Loucy (cell line): ENCODE data around the gene IGF1R.
A peak's percentile ranks its signal among the peaks of the same experiment; 100 is the strongest.

ENCODE experiments used
- H2AFZ ChIP-seq: fragments of 200-600 bp; sonication (generic); 2 replicates; pipeline ENCODE4 v1.6.0; 2016; ENCODE audit warnings: antibody characterized with exemption, mild to moderate bottlenecking, low read length, moderate library complexity
- H3F3A ChIP-seq: fragments of 200-600 bp; 2 replicates; pipeline ENCODE4 v1.6.0; 2016; ENCODE audit warnings: antibody characterized with exemption, low read depth, mild to moderate bottlenecking
- H3K27me3 ChIP-seq: fragments of 200-600 bp; sonication (generic); 2 replicates; pipeline ENCODE4 v1.6.1; 2014; ENCODE audit warnings: low read length, mild to moderate bottlenecking; ENCODE audit not compliant: insufficient read depth, poor library complexity, severe bottlenecking
- H3K36me3 ChIP-seq: fragments of 200-600 bp; sonication (generic); 2 replicates; pipeline ENCODE4 v1.6.1; 2016; ENCODE audit warnings: low read length; ENCODE audit not compliant: insufficient read depth
- H3K4me1 ChIP-seq: fragments of 200-600 bp; sonication (generic); 2 replicates; pipeline ENCODE4 v1.5.1; 2014; ENCODE audit warnings: low read length, mild to moderate bottlenecking; ENCODE audit not compliant: insufficient read depth, poor library complexity, severe bottlenecking
- H3K4me2 ChIP-seq: fragments of 200-600 bp; sonication (generic); 2 replicates; pipeline ENCODE4 v1.6.0; 2014; ENCODE audit warnings: antibody characterized with exemption, low read length, low read depth, mild to moderate bottlenecking; ENCODE audit not compliant: poor library complexity, severe bottlenecking
- H3K4me3 ChIP-seq: fragments of 200-600 bp; sonication (generic); 2 replicates; pipeline ENCODE4 v1.5.1; 2014; ENCODE audit warnings: low read length, mild to moderate bottlenecking, mixed read lengths; ENCODE audit not compliant: poor library complexity, severe bottlenecking
- H3K79me2 ChIP-seq: fragments of 200-600 bp; sonication (generic); 2 replicates; pipeline ENCODE4 v1.6.1; 2014; ENCODE audit warnings: low read length; ENCODE audit not compliant: insufficient read depth
- H3K9ac ChIP-seq: fragments of 200-600 bp; sonication (generic); 2 replicates; pipeline ENCODE4 v1.6.0; 2014; ENCODE audit warnings: mild to moderate bottlenecking, low read depth, low read length, moderate library complexity; ENCODE audit not compliant: poor library complexity, severe bottlenecking
- H3K9me2 ChIP-seq: fragments of 200-600 bp; sonication (generic); replicated peaks from 2 replicates; pipeline ENCODE4 v1.6.1; 2016; ENCODE audit warnings: low read depth, low read length, mixed read lengths
- H3K9me3 ChIP-seq: fragments of 200-600 bp; sonication (generic); 2 replicates; pipeline ENCODE4 v1.6.1; 2014; ENCODE audit warnings: mild to moderate bottlenecking, antibody characterized with exemption, low read length, low read depth; ENCODE audit not compliant: insufficient read depth
- H4K20me1 ChIP-seq: fragments of 200-600 bp; sonication (generic); 2 replicates; pipeline ENCODE4 v1.6.0; 2014; ENCODE audit warnings: antibody characterized with exemption, low read length, mild to moderate bottlenecking; ENCODE audit not compliant: insufficient read depth, poor library complexity, severe bottlenecking
- EZH2phosphoT487 ChIP-seq: fragments of 200-600 bp; IDR thresholded peaks from 2 replicates; pipeline ENCODE4 v1.6.1; 2018; ENCODE audit warnings: antibody characterized with exemption, mild to moderate bottlenecking, moderate library complexity, borderline replicate concordance
- TF ChIP-seq, protein P1 (sequence below): fragments of 200-600 bp; sonication (generic); conservative IDR thresholded peaks from 2 replicates; pipeline ENCODE4 v1.5.1; 2014; ENCODE audit warnings: mild to moderate bottlenecking, antibody characterized with exemption, low read length

The IGF1R gene

DNA sequence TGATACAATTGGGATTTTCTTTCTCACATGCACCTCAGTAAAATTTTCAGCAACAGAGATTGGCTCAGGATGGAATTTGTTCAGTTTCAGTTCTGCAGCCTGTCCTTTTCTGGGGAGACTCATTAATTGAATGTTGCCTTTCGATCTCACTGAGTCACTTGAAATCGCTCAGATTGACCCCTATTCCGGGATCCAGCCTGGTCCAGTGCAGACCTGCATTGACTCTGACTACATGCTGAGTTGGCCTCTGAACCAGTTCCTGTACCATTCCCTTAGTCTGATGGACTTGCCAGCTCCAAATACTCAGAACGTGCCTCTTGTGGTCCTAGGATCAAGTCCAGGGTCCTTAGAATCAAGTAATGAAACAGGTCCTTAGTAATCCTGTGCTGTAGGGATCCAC is 9.4 kb downstream of the IGF1R start:
- H3K36me3 ChIP-seq, result no peaks in the 10 kb centered on the region; the same call in 1 of the 2 replicates
- H3K9ac ChIP-seq, result no peak overlapping the region
- TF ChIP-seq, protein P1, sequence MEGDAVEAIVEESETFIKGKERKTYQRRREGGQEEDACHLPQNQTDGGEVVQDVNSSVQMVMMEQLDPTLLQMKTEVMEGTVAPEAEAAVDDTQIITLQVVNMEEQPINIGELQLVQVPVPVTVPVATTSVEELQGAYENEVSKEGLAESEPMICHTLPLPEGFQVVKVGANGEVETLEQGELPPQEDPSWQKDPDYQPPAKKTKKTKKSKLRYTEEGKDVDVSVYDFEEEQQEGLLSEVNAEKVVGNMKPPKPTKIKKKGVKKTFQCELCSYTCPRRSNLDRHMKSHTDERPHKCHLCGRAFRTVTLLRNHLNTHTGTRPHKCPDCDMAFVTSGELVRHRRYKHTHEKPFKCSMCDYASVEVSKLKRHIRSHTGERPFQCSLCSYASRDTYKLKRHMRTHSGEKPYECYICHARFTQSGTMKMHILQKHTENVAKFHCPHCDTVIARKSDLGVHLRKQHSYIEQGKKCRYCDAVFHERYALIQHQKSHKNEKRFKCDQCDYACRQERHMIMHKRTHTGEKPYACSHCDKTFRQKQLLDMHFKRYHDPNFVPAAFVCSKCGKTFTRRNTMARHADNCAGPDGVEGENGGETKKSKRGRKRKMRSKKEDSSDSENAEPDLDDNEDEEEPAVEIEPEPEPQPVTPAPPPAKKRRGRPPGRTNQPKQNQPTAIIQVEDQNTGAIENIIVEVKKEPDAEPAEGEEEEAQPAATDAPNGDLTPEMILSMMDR, result no peak
- no peak for TF ChIP-seq EZH2phosphoT487
- H3K4me2 ChIP-seq, result no peak overlapping the region
- H3K27me3 ChIP-seq, result no peaks in the 10 kb centered on the region
- H3F3A ChIP-seq, result no peaks in the 10 kb centered on the region
- H3K4me1 ChIP-seq, result peaks cover 32% of the 10 kb centered on the region
- peaks cover 98% of the 10 kb centered on the region for H3K79me2 ChIP-seq
- H3K9me3 ChIP-seq, result no peaks in the 10 kb centered on the region
- no peak overlapping the region for H2AFZ ChIP-seq
- H3K9me2 ChIP-seq, result no peaks in the 10 kb centered on the region
- peaks cover 42% of the 10 kb centered on the region for H4K20me1 ChIP-seq
- no peak overlapping the region for H3K4me3 ChIP-seq

DNA sequence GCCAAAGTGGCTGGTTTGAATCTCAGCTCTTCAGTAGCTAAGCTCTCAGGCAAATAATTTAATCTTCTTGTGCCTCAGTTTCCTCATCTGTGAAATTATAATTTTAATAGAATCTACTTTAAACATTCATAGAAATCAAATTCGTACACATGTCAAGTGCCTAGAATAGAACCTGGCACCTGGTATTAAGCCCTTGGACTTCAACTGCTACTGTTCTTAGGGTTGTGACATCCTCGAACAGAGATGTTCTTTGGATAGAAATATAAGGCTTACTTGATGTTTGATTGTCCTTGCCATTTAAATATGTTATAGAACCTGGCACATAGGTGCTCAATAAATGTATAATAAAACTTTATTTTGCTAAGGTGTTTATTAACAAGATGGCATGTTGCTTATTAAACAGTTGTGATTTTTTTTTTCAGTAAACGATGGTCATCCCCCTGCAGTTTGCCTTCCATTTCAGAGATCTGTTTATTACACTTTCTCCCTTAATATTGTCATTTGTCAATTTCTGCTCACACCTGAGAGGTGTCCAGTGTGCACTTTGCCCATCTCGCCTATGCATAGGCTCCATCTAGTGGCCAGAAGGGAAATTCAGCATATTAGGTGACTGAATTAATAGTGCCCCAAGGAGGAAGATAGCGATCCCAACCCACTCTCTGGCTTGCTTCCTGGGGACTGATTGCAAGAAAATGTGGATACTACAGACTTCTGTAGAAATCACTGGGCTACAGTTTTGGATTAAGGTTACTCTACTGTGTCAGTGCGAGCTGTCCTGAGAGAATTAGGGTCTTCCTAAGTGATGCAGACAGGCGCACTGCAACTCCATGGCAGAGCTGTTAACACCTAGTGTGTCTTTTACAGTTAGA is 10.7 kb downstream of the IGF1R start:
- Histone ChIP-seq H3F3A (no peaks in the 10 kb centered on the region), H3K9me3 (no peaks in the 10 kb centered on the region), H3K9ac (no peak overlapping the region), H3K9me2 (no peaks in the 10 kb centered on the region), H3K4me1 (peaks cover 18% of the 10 kb centered on the region), H2AFZ (no peak overlapping the region), H3K4me2 (peak overlapping the region; percentile 30), H3K27me3 (no peaks in the 10 kb centered on the region), H4K20me1 (peaks cover 31% of the 10 kb centered on the region), H3K79me2 (peaks cover 98% of the 10 kb centered on the region), H3K4me3 (no peak overlapping the region), H3K36me3 (no peaks in the 10 kb centered on the region; the same call in 1 of the 2 replicates)
- TF ChIP-seq, protein P1, result peak; percentile 95
- TF ChIP-seq EZH2phosphoT487, result no peak

DNA sequence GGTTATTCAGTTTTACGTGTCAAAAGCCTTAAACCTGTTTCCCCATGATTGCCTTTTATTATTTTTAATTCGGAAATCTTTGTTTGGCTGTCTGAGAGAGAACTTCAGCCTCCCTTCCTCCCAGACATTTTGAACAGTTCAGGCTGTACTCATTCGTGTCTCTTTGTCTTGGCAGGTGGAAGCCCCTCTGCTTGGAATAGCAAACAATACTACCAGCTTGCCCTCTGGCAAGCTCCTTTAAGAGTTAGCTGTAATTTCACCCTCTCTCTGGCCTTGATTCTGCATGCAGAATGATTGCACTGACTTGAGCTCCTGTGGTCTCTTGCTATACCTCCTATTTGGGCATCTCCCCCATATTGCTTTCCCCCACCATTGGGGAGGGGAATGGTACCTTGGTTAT is 11.7 kb downstream of the IGF1R start:
- Histone ChIP-seq H3K4me2 (no peak overlapping the region), H3K9me2 (no peaks in the 10 kb centered on the region), H2AFZ (no peak overlapping the region), H3K4me3 (no peak overlapping the region), H3K9me3 (no peaks in the 10 kb centered on the region), H3K27me3 (no peaks in the 10 kb centered on the region), H3K4me1 (peaks cover 12% of the 10 kb centered on the region), H4K20me1 (peaks cover 21% of the 10 kb centered on the region), H3F3A (no peaks in the 10 kb centered on the region), H3K79me2 (peaks cover 96% of the 10 kb centered on the region), H3K36me3 (no peaks in the 10 kb centered on the region; the same call in 1 of the 2 replicates), H3K9ac (no peak overlapping the region)
- TF ChIP-seq, protein P1, result no peak
- TF ChIP-seq EZH2phosphoT487, result no peak
